Measurements from ENCODE around the gene PRKAB1. TPM values are rescaled to one million over a fixed set of nuclear protein-coding genes. Genes with fewer than 3 reads are reported as not detected.
"Not testable (repeated sequence)": the region's sequence is repeated elsewhere in the genome, so short reads cannot be mapped to it uniquely, and the experiment has no call there.

Gene PRKAB1
- total RNA-seq, 3 donors from 2014 or later (not counting 1 experiment from before 2014, with no cell fraction given): 21.8 to 34.6 (median 23.5) TPM

DNA sequence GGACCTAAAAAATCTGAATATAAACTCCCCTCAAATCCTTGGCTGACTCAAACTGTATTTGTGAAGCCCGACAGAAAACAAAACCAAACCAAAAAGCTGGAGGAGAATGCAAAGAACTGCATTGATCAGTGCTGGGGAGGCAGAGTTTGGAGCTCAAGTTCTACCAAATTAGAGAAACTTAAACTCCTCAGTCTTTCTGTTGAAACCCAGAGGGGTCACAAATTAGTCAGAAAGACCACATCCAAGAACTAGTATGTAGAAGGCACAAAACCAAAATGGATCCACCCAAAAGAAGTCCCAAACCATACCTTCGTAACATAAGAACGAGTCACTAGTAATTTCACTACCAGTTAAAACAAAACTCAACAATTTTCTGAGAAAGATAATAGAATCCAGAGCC is 15.3 kb upstream of the PRKAB1 start:
- Histone ChIP-seq H3K27me3 (ENCODE audit: control insufficient read depth, insufficient read depth, low read length) (no peaks in the 10 kb centered on the region), H3K4me1 (ENCODE audit: control insufficient read depth, insufficient read depth, low read length) (no peaks in the 10 kb centered on the region), H3K36me3 (ENCODE audit: control insufficient read depth, insufficient read depth, low read length) (no peaks in the 10 kb centered on the region), H3K9me3 (ENCODE audit: control insufficient read depth, insufficient read depth, low read length) (peaks cover 4% of the 10 kb centered on the region), H3K4me3 (ENCODE audit: low read length) (no peak overlapping the region), H3K27ac (ENCODE audit: low read length) (no peak overlapping the region)
- H3K27me3 Mint-ChIP-seq (ENCODE audit: low read depth in 2 of 2): peaks cover 11 to 17% of the 10 kb centered on the region in 2 donors
- H3K4me1 Mint-ChIP-seq: no peaks in the 10 kb centered on the region
- ATAC-seq: no peak
- H3K36me3 Mint-ChIP-seq: peaks cover 9% of the 10 kb centered on the region
- intact Hi-C loops (cut with micrococcal nuclease): no loop called here
- no peak for DNase-seq
- H3K4me3 Mint-ChIP-seq: no peak overlapping the region
- H3K27ac Mint-ChIP-seq: no peak overlapping the region
- 75% methylated on average over 3 of the region's 3 CpGs for WGBS (ENCODE audit: insufficient coverage)
- TF ChIP-seq CTCF (IDR thresholded peaks at IDR 0.05): no peak
- peaks cover 0 to 5% of the 10 kb centered on the region in 2 donors for H3K9me3 Mint-ChIP-seq

- not testable (repeated sequence) for H3K27ac Mint-ChIP-seq; H3K27me3 Mint-ChIP-seq (ENCODE audit: low read depth in 2 of 2); H3K9me3 Mint-ChIP-seq; H3K4me3 Mint-ChIP-seq; ATAC-seq; H3K27me3 ChIP-seq (ENCODE audit: control insufficient read depth, insufficient read depth, low read length); H3K36me3 Mint-ChIP-seq; H3K4me1 ChIP-seq (ENCODE audit: control insufficient read depth, insufficient read depth, low read length); H3K4me3 ChIP-seq (ENCODE audit: low read length); DNase-seq; H3K36me3 ChIP-seq (ENCODE audit: control insufficient read depth, insufficient read depth, low read length); H3K9me3 ChIP-seq (ENCODE audit: control insufficient read depth, insufficient read depth, low read length); H3K27ac ChIP-seq (ENCODE audit: low read length)
- intact Hi-C loops (cut with micrococcal nuclease): loop anchor here (5.0 kb wide), 1 partner anchor 215 kb away; no protein-coding TSS in a partner anchor
- 74% methylated on average over 2 of the region's 2 CpGs for WGBS (ENCODE audit: insufficient coverage)
- H3K4me1 Mint-ChIP-seq: peaks cover 8 to 10% of the 10 kb centered on the region in 2 donors
Observed at GRCh38 chr12:119657001-119657400, 10.9 kb upstream of the PRKAB1 start.

DNA sequence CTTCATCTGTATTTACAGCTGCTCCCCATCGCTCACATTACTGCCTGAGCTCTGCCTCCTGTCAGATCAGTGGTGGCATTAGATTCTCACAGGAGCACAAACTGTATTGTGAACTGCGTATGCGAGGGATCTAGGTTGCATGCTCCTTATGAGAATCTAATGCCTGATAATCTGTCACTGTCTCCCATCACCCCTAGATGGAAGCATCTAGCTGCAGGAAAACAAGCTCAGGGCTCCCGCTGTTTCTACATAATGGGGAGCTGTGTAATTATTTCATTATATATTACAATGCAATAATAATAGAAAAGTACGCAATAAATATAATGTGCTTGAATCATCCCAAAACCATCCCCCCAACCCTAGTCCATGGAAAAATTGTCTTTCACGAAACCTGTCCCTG is 9.8 kb upstream of the PRKAB1 start:
- H3K4me1 Mint-ChIP-seq: peaks cover 8 to 10% of the 10 kb centered on the region in 2 donors
- not testable (repeated sequence) for H3K4me3 Mint-ChIP-seq; H3K9me3 Mint-ChIP-seq; H3K36me3 Mint-ChIP-seq; DNase-seq; H3K27ac Mint-ChIP-seq; H3K4me3 ChIP-seq (ENCODE audit: low read length); H3K27me3 Mint-ChIP-seq (ENCODE audit: low read depth in 2 of 2); H3K9me3 ChIP-seq (ENCODE audit: control insufficient read depth, insufficient read depth, low read length); ATAC-seq; H3K4me1 ChIP-seq (ENCODE audit: control insufficient read depth, insufficient read depth, low read length); H3K36me3 ChIP-seq (ENCODE audit: control insufficient read depth, insufficient read depth, low read length); H3K27ac ChIP-seq (ENCODE audit: low read length); H3K27me3 ChIP-seq (ENCODE audit: control insufficient read depth, insufficient read depth, low read length)
- 91% methylated on average over 4 of the region's 6 CpGs for WGBS (ENCODE audit: insufficient coverage)
- intact Hi-C loops (cut with micrococcal nuclease): loop anchor here (5.0 kb wide), 1 partner anchor 216 kb away; no protein-coding TSS in a partner anchor

DNA sequence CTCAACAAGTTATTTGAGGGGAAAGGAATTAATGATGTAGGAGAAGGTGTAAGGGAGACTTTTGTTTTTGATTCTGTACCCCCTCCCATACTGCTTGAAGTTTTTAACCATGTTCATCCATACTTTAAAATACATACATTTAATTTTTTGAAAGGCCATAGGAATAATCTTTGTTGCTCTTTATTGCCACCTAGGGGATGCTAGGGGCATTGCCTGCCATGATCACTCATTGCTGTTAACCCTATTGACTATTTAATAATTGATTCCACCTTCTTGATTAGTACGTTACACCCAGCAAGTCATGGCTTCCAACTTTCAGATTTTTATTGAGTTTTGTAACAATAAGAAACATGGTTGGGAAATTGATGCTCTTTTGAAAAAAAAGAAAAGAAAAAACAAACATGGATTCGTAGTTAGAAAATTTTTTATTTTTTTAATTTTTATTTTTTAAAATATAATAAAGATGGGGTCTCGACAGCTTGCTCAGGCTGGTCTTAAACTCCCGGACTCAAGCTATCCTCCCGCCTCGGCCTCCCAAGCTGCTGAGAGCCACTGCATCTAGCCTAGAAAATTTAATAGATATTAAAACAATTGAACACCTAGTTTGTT is 8.5 kb upstream of the PRKAB1 start:
- peak; percentile 64 to 85 (median 82) for ATAC-seq
- Mint-ChIP-seq H3K27ac (peak overlapping the region; percentile 68 to 75), H3K4me1 (peaks cover 8 to 10% of the 10 kb centered on the region in 2 donors), H3K27me3 (ENCODE audit: low read depth in 2 of 2) (peaks cover 0 to 4% of the 10 kb centered on the region in 2 donors), H3K9me3 (no peaks in the 10 kb centered on the region), H3K36me3 (no peaks in the 10 kb centered on the region), H3K4me3 (no peak overlapping the region)
- no peaks in the 10 kb centered on the region for H3K9me3 ChIP-seq (ENCODE audit: control insufficient read depth, insufficient read depth, low read length)
- no peak overlapping the region for H3K27ac ChIP-seq (ENCODE audit: low read length)
- H3K36me3 ChIP-seq (ENCODE audit: control insufficient read depth, insufficient read depth, low read length): no peaks in the 10 kb centered on the region
- H3K27me3 ChIP-seq (ENCODE audit: control insufficient read depth, insufficient read depth, low read length): no peaks in the 10 kb centered on the region
- H3K4me3 ChIP-seq (ENCODE audit: low read length): no peak overlapping the region
- intact Hi-C loops (cut with micrococcal nuclease): loop anchor here (5.0 kb wide), 1 partner anchor 217 kb away; no protein-coding TSS in a partner anchor
- H3K4me1 ChIP-seq (ENCODE audit: control insufficient read depth, insufficient read depth, low read length): no peaks in the 10 kb centered on the region
- peak; percentile 25 to 74 for DNase-seq
- WGBS (ENCODE audit: insufficient coverage): 59% methylated on average over 4 of the region's 6 CpGs
- TF ChIP-seq CTCF (IDR thresholded peaks at IDR 0.05): peak; percentile 98
